Neural cell (in vitro differentiated cells): ENCODE data around the gene PTPRS.

ENCODE experiments used
- RAD21 ChIP-seq: fragments of 450-650 bp; conservative IDR thresholded peaks from 2 replicates; pipeline ENCODE4 v1.6.1; 2014; ENCODE audit warnings: antibody characterized with exemption, mild to moderate bottlenecking, moderate library complexity
- TAF1 ChIP-seq: IDR thresholded peaks from 2 replicates; pipeline ENCODE4 v1.6.1; 2012; ENCODE audit warnings: low read depth
- TF ChIP-seq, protein P1 (sequence below): fragments of 450-650 bp; IDR thresholded peaks from 2 replicates; pipeline ENCODE4 v1.5.1; 2014; ENCODE audit warnings: antibody characterized with exemption, mild to moderate bottlenecking, moderate library complexity; ENCODE audit not compliant: poor library complexity, severe bottlenecking

- TF ChIP-seq, protein P1, sequence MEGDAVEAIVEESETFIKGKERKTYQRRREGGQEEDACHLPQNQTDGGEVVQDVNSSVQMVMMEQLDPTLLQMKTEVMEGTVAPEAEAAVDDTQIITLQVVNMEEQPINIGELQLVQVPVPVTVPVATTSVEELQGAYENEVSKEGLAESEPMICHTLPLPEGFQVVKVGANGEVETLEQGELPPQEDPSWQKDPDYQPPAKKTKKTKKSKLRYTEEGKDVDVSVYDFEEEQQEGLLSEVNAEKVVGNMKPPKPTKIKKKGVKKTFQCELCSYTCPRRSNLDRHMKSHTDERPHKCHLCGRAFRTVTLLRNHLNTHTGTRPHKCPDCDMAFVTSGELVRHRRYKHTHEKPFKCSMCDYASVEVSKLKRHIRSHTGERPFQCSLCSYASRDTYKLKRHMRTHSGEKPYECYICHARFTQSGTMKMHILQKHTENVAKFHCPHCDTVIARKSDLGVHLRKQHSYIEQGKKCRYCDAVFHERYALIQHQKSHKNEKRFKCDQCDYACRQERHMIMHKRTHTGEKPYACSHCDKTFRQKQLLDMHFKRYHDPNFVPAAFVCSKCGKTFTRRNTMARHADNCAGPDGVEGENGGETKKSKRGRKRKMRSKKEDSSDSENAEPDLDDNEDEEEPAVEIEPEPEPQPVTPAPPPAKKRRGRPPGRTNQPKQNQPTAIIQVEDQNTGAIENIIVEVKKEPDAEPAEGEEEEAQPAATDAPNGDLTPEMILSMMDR: no peak
- TF ChIP-seq RAD21 (no peak), TAF1 (no peak)
Measured at GRCh38 chr19:5298471-5298901, 42.1 kb downstream of the PTPRS start.
